B cell (primary cell): ENCODE results near the gene PRRG1. TPM values are rescaled to one million over a fixed set of nuclear protein-coding genes. Genes with fewer than 3 reads are reported as not detected.

Source experiments
- ATAC-seq: fragments of 200-7000 bp; cut with Tn5 transposase; one replicate; pipeline ENCODE4 v1.10.0; 2021; ENCODE audit warnings: low read depth, mild to moderate bottlenecking, moderate number of reproducible peaks, moderate library complexity
- CTCF ChIA-PET: fragments of 350-600 bp; sonication (Branson Sonifier 250); formaldehyde crosslinking; loops from one replicate; lab custom pipeline; 2021; ENCODE audit warnings: antibody characterized with exemption, inconsistent platforms; lab: Charles Lee
- POLR2A ChIA-PET: fragments of 350-600 bp; sonication (Branson Sonifier 250); formaldehyde crosslinking; loops from one replicate; lab custom pipeline; 2021; ENCODE audit warnings: antibody characterized with exemption; lab: Charles Lee
- DNase-seq: peaks from one replicate; pipeline ENCODE4 v3.0.0; 2013
- H2AFZ ChIP-seq: 2 replicates; pipeline ENCODE4 v1.6.1; 2012; ENCODE audit warnings: mild to moderate bottlenecking, low read depth, low read length; ENCODE audit not compliant: insufficient read depth, poor library complexity, severe bottlenecking
- H3K27ac ChIP-seq, 2 donors: 1 replicate in 1 of 2; 2 replicates in 1 of 2; pipeline ENCODE4 v1.5.1; 2012 to 2013; ENCODE audit warnings: low read length in 2 of 2, mild to moderate bottlenecking in 2 of 2, moderate library complexity in 1 of 2
- H3K27me3 ChIP-seq, 4 experiments: fragments of 200-600 bp in 1 of 4; sonication (generic) in 1 of 4; replicated peaks in 1 of 4; 1 replicate in 2 of 4; 2 replicates in 2 of 4; pipeline versions ENCODE4 v1.6.1 to v1.7.0; 2013 to 2016; ENCODE audit warnings: low read length in 3 of 4, mild to moderate bottlenecking in 2 of 4, mixed read lengths in 1 of 4, moderate library complexity in 1 of 4; ENCODE audit not compliant: insufficient read depth in 4 of 4, control insufficient read depth in 3 of 4; ENCODE audit errors: control extremely low read depth in 1 of 4
- H3K36me3 ChIP-seq, 2 experiments: replicated peaks in 1 of 2; 1 replicate in 1 of 2; 2 replicates in 1 of 2; pipeline versions ENCODE4 v1.6.1 to v1.7.1; 2013; ENCODE audit warnings: low read length in 1 of 2; ENCODE audit not compliant: insufficient read depth in 2 of 2, control insufficient read depth in 1 of 2; ENCODE audit errors: control extremely low read depth in 1 of 2, extremely low read depth in 1 of 2
- H3K4me1 ChIP-seq, 2 donors: fragments of 200-600 bp in 1 of 2; sonication (generic) in 1 of 2; 1 replicate in 1 of 2; 2 replicates in 1 of 2; pipeline versions ENCODE4 v1.5.1 to v1.6.1; 2013 to 2017; ENCODE audit warnings: low read length in 2 of 2; ENCODE audit not compliant: control insufficient read depth in 2 of 2, insufficient read depth in 2 of 2
- H3K4me2 ChIP-seq: replicated peaks from 2 replicates; pipeline ENCODE3; 2012; ENCODE audit warnings: mild to moderate bottlenecking, low read depth, low read length; ENCODE audit not compliant: poor library complexity, severe bottlenecking
- H3K4me3 ChIP-seq, 5 experiments: fragments of 200-600 bp in 1 of 5; sonication (generic) in 1 of 5; 1 replicate in 3 of 5; 2 replicates in 2 of 5; pipeline versions ENCODE4 v1.5.1 to v1.7.0; 2011 to 2016; ENCODE audit warnings: low read length in 4 of 5, mild to moderate bottlenecking in 4 of 5, low read depth in 2 of 5, control low read depth in 1 of 5, moderate library complexity in 1 of 5; ENCODE audit not compliant: insufficient read depth in 1 of 5; ENCODE audit errors: control extremely low read depth in 1 of 5, extremely low read depth in 1 of 5
- H3K79me2 ChIP-seq: fragments of 200-600 bp; sonication (generic); one replicate; pipeline ENCODE4 v1.6.0; 2016; ENCODE audit warnings: low read length; ENCODE audit not compliant: control insufficient read depth, insufficient read depth
- H3K9ac ChIP-seq: fragments of 200-600 bp; sonication (generic); 2 replicates; pipeline ENCODE4 v1.6.1; 2017; ENCODE audit warnings: mild to moderate bottlenecking, low read length, moderate library complexity
- H3K9me3 ChIP-seq, 3 donors: one replicate each; pipeline versions ENCODE4 v1.6.1 to v1.7.1; 2013; ENCODE audit warnings: low read length in 2 of 3; ENCODE audit not compliant: control insufficient read depth in 2 of 3, insufficient read depth in 1 of 3; ENCODE audit errors: control extremely low read depth in 1 of 3
- H4K20me1 ChIP-seq: 2 replicates; pipeline ENCODE4 v1.6.0; 2012; ENCODE audit warnings: mild to moderate bottlenecking, low read length; ENCODE audit not compliant: insufficient read depth, control insufficient read depth, poor library complexity, severe bottlenecking
- H3K27ac Mint-ChIP-seq: one replicate; pipeline ENCODE4 v1.8.0; 2021; ENCODE audit warnings: mixed read lengths
- H3K27me3 Mint-ChIP-seq: one replicate; pipeline ENCODE4 v1.8.0; 2021; ENCODE audit warnings: mixed read lengths
- H3K4me1 Mint-ChIP-seq: one replicate; pipeline ENCODE4 v1.8.0; 2021; ENCODE audit warnings: mixed read lengths
- H3K4me3 Mint-ChIP-seq: one replicate; pipeline ENCODE4 v1.8.0; 2021; ENCODE audit warnings: mixed read lengths
- H3K9me3 Mint-ChIP-seq: one replicate; pipeline ENCODE4 v1.8.0; 2022; ENCODE audit warnings: mixed read lengths; ENCODE audit not compliant: insufficient read depth
- CTCF ChIP-seq: fragments of 200-600 bp; IDR thresholded peaks from one replicate; pipeline ENCODE4 v1.8.0; 2022; ENCODE audit warnings: antibody characterized with exemption, mild to moderate bottlenecking
- EZH2 ChIP-seq: IDR thresholded peaks from 2 replicates; pipeline ENCODE4 v1.6.1; 2012; ENCODE audit warnings: borderline replicate concordance, low read depth, mild to moderate bottlenecking, moderate library complexity, low read length; ENCODE audit not compliant: insufficient read depth, poor library complexity, severe bottlenecking
- WGBS: methylation state at CpG from one replicate; pipeline ENCODE4 v1.1.5; 2013; ENCODE audit warnings: missing lambda C conversion rate; ENCODE audit not compliant: insufficient coverage; 5-methylcytosine and 5-hydroxymethylcytosine counted together
- intact Hi-C: fragments of 100-400 bp; cut with micrococcal nuclease; formaldehyde crosslinking; loops from one replicate; pipeline ENCODE4 v1.10.0; 2022
- polyA plus RNA-seq: library from polyadenylated mRNA; depleted of rRNA; stranded (reverse); fragments of >200 nt; gene quantifications from 2 replicates; pipeline ENCODE4 v1.2.3, GENCODE V29; 2012
- total RNA-seq, 2 donors: library from RNA; stranded (reverse); fragments of 120-200 nt in 1 of 2; gene quantifications; 1 replicate in 1 of 2; 2 replicates in 1 of 2; pipeline versions ENCODE4 v1.2.3 to v1.2.4, GENCODE V29; 2013 to 2022

PRRG1 gene
- total and polyA plus RNA-seq, 2 donors (not counting 1 experiment from before 2014, with no cell fraction given): not detected

- Mint-ChIP-seq H3K27me3 (no peaks in the 10 kb centered on the region), H3K9me3 (no peaks in the 10 kb centered on the region), H3K4me1 (no peaks in the 10 kb centered on the region), H3K27ac (no peak overlapping the region), H3K4me3 (no peak overlapping the region)
- no peaks in the 10 kb centered on the region for H3K27me3 ChIP-seq
- no peak for TF ChIP-seq CTCF
- no peak for TF ChIP-seq EZH2
- intact Hi-C loops: no loop called here
- no peak overlapping the region for H3K4me3 ChIP-seq
- ChIA-PET POLR2A (no interaction called here), CTCF (no interaction called here)
- DNase-seq (no peak), ATAC-seq (no peak)
- no peaks in the 10 kb centered on the region for H3K36me3 ChIP-seq
- no peak overlapping the region for H3K9ac ChIP-seq
- no peaks in the 10 kb centered on the region for H3K79me2 ChIP-seq
- no peaks in the 10 kb centered on the region for H3K4me1 ChIP-seq
- no peak overlapping the region for H2AFZ ChIP-seq
- WGBS: no CpG with 5 or more reads among the region's 3 CpGs
- no peak overlapping the region for H3K27ac ChIP-seq
- no peaks in the 10 kb centered on the region for H4K20me1 ChIP-seq
- no peaks in the 10 kb centered on the region for H3K9me3 ChIP-seq
- H3K4me2 ChIP-seq: no peak overlapping the region
Observed at GRCh38 chrX:37420756-37421155, 71.6 kb downstream of the PRRG1 start.

- Histone ChIP-seq H3K36me3 (no peaks in the 10 kb centered on the region), H3K4me3 (no peak overlapping the region), H3K9me3 (no peaks in the 10 kb centered on the region), H3K27ac (no peak overlapping the region), H3K27me3 (no peaks in the 10 kb centered on the region), H3K4me2 (no peak overlapping the region), H3K4me1 (no peaks in the 10 kb centered on the region), H4K20me1 (no peaks in the 10 kb centered on the region), H2AFZ (no peak overlapping the region), H3K9ac (no peak overlapping the region), H3K79me2 (no peaks in the 10 kb centered on the region)
- H3K9me3 Mint-ChIP-seq: no peaks in the 10 kb centered on the region
- no peak overlapping the region for H3K4me3 Mint-ChIP-seq
- H3K27me3 Mint-ChIP-seq: no peaks in the 10 kb centered on the region
- ATAC-seq (no peak), DNase-seq (no peak)
- intact Hi-C loops: no loop called here
- no peak for TF ChIP-seq EZH2
- H3K4me1 Mint-ChIP-seq: no peaks in the 10 kb centered on the region
- POLR2A ChIA-PET: no interaction called here
- CTCF ChIA-PET: no interaction called here
- no peak overlapping the region for H3K27ac Mint-ChIP-seq
Observed at GRCh38 chrX:37424000-37424429, 74.9 kb downstream of the PRRG1 start.
